ENCODE results near the gene COL18A1.
"Not testable (repeated sequence)": the region's sequence is repeated elsewhere in the genome, so short reads cannot be mapped to it uniquely, and the experiment has no call there.

Gene COL18A1

DNA sequence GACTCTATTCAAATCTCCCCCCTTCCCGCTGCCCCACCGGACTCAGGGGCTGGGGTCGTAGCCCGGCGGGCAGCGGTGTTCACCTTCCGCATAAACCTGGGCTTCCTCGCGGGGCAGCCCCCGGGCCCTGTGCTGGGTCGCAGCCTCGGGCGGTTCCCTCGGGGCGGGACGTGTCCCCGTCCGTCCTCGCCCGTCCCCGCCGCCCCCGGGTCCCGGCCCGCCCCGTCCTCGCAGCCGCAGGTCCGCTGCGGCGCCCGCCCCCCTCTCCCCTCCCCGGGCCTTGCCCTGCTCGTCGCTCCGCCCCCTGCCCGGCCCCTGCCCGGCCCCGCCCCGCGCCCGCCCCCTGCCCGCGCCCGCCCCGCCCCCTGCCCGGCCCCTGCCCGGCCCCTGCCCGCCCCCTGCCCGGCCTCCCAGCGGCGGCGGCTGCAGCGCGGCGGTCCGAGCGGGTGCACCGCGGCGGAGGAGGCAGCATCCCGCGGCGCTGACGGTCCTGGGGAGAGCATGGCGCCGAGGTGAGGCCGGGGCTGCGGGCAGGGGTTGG is at the start of gene COL18A1:
Gene COL18A1, plus strand, starts transcription at position 436 of the 541 bp plus-strand sequence. Its CDS starts 66 bp downstream, at position 502.
- DNase-seq: no peak

DNA sequence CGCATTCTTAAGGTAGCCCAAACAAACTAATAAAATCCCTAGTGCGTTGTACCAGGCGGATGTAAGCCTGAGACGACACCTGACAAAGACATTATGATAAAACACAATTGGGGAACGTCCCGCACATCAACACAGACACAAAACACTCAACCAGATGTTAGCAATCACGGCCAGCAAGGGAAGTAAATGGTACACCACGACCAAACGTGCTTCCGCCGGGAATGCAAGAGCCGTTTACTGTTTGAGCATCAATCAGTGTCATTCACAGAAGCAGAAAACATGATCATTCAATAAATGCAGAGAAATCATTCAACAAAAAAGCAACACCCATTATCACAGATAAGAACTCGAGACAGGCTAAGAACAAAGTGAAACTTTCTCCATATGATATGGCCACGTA is 49.4 kb upstream of the COL18A1 start:
- DNase-seq: no peak

DNA sequence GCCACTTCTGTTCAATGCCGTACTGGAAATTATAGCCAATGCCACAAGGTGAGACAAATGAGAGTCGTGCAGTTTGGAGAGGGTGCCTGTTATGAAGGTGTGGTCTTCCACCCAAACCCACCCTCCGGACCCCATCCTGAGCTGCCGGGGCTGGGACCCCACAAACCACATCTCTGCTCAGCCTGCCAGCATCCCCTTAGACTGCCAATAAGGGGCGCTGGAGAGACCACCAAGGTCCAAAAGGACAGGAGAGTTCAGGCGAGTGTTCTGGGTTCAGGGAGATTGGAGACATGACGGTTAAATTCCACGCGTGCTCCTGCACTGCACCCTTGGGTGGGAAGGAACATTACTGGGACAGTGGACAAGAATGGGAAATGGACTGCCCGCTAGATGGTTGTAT is 48.7 kb upstream of the COL18A1 start:
- no peak for DNase-seq

- no peak for DNase-seq
Observed at GRCh38 chr21:45356653-45357435, 48.1 kb upstream of the COL18A1 start.

GRCh38 chr21:45357436-45358260 is 47.3 kb upstream of the COL18A1 start:
- no peak for DNase-seq

GRCh38 chr21:45358261-45358670 is 46.7 kb upstream of the COL18A1 start:
- no peak for DNase-seq

- no peak for DNase-seq
Observed at GRCh38 chr21:45358711-45359310, 46.2 kb upstream of the COL18A1 start.

GRCh38 chr21:45359451-45360217 is 45.3 kb upstream of the COL18A1 start:
- DNase-seq: no peak

DNA sequence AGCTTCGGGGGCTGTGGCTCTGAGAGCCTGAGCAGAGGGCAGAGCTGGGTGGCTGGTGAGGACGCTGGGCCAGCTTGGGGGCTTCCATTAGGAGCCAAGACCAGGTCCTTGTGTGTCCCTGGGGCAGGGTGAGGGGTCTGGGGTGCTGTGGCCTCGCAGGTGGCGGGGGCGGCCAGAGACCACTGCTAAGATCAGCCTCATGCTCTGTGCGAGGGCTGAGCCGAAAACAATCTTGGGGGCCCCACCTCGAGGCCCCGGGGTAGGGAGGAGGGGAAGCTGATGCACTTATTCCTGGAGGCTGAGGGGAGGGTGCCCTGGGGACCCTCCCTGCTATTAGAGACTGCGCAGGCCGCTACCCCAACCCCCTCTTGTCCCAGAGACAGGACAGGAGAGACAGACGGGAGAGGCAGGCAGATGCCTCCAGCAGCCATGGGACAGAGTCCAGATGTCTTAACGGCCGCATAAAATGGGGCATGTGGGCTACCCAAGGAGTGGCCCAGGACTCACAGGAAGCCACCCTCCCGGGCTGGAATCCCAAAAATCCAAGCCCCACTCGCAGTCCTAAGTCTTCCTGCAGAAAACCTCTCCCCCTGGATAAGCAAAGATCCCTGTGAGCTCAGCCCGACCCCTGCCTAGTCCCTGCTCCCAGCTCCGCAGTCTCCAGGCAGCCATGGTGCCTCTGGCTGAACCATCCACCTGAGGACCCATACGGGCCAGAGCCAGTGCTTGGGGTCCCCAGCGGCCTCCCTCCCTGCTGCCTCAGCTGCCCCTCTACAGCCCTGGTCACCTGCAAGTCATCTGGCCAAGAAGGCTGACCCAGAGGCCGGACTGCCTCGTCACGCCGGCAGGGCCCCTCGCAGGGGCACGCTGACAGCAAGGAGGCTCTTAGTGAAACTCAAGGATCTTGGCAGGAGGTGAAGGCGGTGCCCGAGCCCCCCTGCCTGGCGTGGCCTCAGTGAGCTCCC is 43.6 kb upstream of the COL18A1 start:
- DNase-seq: no peak

DNA sequence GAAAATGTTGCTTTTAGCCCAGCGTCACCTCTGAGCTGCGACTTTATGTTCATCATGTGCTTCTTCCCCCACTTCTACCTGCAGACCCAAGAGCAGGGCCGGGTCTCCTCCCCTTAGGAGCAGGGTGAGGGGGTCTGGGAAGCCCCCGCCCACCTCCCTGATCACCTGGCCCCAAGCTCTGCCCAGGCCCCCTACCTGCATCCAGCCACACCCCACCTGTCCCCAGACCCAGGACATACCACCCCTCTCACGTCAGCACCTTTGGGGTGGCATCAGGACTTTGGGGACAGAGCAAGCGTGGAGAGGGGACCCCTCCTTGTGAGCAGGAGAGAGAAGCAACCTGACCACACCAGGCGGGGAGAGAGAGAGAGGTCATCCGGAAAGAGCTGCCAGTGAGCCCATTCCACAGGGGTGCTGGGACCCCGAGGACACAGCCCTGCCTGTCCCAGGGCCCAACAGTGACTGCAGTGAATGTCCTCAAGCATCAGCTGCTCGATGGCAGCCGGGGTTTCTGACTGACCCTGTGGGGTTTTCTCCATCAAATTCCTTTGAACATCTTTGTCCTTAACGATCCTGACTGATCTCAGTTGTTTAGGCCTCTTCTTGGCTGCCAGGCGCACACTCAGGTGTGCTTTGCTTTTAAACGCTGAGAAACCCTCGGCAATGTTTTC is 42.8 kb upstream of the COL18A1 start:
- DNase-seq: no peak

DNA sequence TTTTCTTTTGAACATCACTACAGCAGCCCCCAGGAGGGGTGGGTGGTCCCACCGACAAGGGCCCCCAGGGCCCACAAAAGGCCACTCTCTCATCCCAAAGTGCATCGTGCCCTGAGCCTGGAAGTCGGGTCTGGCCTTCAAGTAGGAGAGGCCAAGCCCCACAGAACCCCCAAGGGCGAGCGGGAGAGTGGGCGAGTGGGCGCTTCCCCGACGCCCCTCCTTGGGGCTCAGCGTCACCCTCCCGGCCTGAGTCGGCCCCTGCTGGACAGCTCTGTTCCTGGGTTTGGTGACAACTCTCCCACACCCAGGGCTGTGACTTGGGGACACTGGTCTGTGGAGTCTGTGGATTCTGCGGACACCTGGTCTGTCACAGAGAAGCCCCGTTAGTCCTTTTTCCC is 42.2 kb upstream of the COL18A1 start:
- DNase-seq: no peak

DNA sequence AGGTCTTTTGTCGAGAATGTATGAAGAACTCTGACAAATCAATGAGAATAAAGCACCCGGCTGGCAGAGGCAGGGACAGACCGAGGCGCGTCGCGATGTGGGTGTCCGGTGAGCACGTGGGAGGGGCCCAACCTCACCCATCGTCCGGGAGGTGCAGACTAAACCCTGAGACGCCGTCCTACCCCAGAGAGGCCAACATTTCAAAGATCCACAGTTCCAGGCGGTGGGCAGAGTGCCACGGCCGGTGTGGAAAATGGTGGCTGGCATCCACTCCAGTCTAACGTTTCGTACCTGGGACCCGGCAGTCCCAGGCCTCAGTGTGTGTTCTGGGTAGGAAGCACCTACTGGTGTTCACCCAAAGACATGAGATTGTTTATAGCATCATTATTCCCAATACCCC is 41.7 kb upstream of the COL18A1 start:
- DNase-seq: not testable (repeated sequence)

DNA sequence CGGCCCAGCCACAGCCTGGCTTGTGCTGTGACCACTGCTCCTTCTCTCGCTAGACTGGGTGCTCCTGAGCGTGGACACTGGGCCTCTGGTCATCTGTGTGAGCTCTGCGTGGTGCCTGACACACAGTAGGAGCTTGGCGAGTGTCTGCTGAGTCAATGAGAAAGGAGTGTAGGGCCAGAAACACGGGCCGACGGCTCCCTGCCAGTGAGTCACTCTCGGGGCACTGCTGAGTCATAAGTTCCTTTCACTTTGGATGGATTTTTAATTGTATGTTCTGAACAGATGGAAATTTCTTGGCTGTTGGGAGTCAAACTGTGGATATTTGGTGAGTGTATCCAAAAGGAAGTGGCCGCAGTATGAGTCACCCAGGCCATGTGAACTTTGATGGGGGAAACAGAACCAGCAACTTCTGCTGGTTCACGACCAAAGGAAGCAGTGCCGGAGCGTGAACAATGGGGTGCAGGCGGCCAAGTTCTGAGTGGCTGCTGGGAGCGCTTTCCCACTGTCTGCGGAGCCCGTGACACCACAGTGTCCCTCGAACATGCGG is 41.0 kb upstream of the COL18A1 start:
- no peak for DNase-seq

- no peak for DNase-seq
Observed at GRCh38 chr21:45364468-45365185, 40.3 kb upstream of the COL18A1 start.

GRCh38 chr21:45365186-45365607 is 39.8 kb upstream of the COL18A1 start:
- no peak for DNase-seq

DNA sequence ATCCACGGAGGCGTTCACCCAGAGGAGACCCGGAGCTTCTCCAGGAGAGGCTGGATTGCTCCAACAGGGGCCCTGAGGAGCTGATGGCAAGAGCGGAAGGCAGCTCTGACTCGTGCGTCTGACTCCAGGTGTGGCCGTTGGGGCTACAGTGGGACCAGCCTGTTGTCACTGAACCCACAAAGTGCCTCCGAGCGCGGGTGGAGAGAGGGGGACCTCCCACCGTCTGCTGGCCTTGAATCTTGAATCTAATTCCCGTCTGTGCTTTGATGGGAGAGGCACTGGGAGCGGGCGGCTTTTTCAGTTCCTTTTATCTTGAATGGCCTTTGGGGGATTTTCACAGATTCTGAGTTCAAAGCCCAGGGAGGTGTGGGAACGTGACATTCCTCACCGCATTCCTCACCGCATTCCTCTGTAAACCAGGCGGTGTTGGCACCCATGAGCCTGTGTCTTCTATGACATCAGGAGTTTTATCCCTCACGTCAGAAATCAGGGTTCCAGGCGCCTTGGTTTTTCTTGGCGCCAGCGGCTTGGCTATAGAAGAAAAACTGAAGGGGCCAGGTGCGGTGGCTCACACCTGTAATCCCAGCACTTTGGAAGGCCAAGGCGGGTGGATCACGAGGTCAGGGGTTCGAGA is 39.2 kb upstream of the COL18A1 start:
- DNase-seq: no peak

DNA sequence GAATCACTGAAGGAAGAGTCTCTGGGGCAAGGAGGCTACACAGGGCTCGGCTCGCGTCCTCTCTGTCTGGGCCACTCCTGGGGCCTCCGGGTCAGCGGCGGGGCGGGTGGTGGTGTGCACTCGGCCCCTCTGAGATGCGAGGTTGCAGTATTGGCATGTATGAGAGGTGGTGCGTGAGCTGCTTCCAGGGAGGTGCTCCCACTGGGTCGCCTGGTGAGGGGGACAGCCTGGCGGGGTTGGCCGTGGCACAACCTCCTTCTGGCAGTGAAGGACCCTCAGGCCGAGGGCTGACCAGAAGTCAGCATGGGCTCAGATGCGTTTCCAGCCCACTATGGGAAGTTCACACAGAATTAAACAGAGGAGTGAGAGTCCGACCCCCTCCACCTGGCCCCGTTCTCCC is 38.5 kb upstream of the COL18A1 start:
- no peak for DNase-seq

DNA sequence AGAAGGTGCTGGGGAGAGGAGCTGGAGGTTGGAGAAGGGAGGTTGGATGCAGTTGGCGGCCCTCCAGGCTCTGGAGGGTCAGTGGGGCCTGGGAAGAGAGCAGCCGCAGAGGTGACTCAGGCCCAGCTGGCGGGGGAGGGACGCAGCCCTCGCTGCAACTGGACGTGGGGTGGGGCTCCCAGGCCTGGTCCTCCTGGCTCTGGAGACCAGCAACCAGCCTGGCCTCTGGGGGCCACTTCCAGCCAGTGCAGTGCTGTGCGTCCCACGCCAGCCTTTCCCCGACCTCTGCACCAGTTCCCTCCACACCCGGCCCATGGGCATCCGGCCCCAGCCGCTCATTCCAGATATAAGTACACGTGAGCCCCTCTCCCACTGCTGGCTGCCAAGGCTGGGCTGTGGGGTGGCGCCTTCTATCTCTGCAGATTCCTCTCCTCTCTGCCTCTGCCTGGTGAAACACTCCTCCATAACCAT is 38.0 kb upstream of the COL18A1 start:
- DNase-seq: no peak
